Stimulated activated CD8-positive, alpha-beta memory T cell treated with anti-CD3 and anti-CD28 coated beads, Interleukin-2, amount 100 ng/mL, for 1 hour (primary cell): ENCODE measurements around the gene RPL31.

Experiments
- DNase-seq, 2 donors: peaks; one replicate each; pipeline ENCODE4 v3.0.0-alpha.2; 2020; ENCODE audit warnings: low read depth in 2 of 2

RPL31 gene

GRCh38 chr2:101001691-101002561, at the start of gene RPL31:
Gene RPL31, plus strand, starts transcription at chr2:101002289. Its CDS starts 413 bp downstream, at chr2:101002702.
- peak; percentile 88 to 93 for DNase-seq

GRCh38 chr2:100952512-100952911, 49.6 kb upstream of the RPL31 start:
- no peak for DNase-seq

- no peak for DNase-seq
Observed at GRCh38 chr2:100953406-100954043, 48.6 kb upstream of the RPL31 start.

GRCh38 chr2:100954044-100954420, 48.1 kb upstream of the RPL31 start:
- DNase-seq = no peak

GRCh38 chr2:100955226-100955625, 46.9 kb upstream of the RPL31 start:
- no peak for DNase-seq

- DNase-seq = no peak
Observed at GRCh38 chr2:100956081-100956480, 46.0 kb upstream of the RPL31 start.

GRCh38 chr2:100957996-100958653, 44.0 kb upstream of the RPL31 start:
- DNase-seq = no peak

GRCh38 chr2:100959225-100959880, 42.7 kb upstream of the RPL31 start:
- DNase-seq = no peak

GRCh38 chr2:100960688-100961087, 41.4 kb upstream of the RPL31 start:
- no peak for DNase-seq

- no peak for DNase-seq
Observed at GRCh38 chr2:100962366-100963025, 39.6 kb upstream of the RPL31 start.

GRCh38 chr2:100963026-100963375, 39.1 kb upstream of the RPL31 start:
- DNase-seq = no peak

- DNase-seq = no peak
Observed at GRCh38 chr2:100964222-100964621, 37.9 kb upstream of the RPL31 start.

GRCh38 chr2:100964681-100965169, 37.4 kb upstream of the RPL31 start:
- no peak for DNase-seq

- DNase-seq = no peak
Observed at GRCh38 chr2:100965596-100965995, 36.5 kb upstream of the RPL31 start.

- DNase-seq = no peak
Observed at GRCh38 chr2:100967716-100968115, 34.4 kb upstream of the RPL31 start.

GRCh38 chr2:100968146-100969145, 33.6 kb upstream of the RPL31 start:
- DNase-seq = no peak

- no peak for DNase-seq
Observed at GRCh38 chr2:100969998-100970397, 32.1 kb upstream of the RPL31 start.

- DNase-seq = no peak
Observed at GRCh38 chr2:100971221-100971620, 30.9 kb upstream of the RPL31 start.

GRCh38 chr2:100972452-100972851, 29.6 kb upstream of the RPL31 start:
- DNase-seq = no peak
